Neural crest cell (in vitro differentiated cells): ENCODE measurements around the gene ACP4. TPM values are rescaled to one million over a fixed set of nuclear protein-coding genes. Genes with fewer than 3 reads are reported as not detected.
"Not testable (repeated sequence)": the region's sequence is repeated elsewhere in the genome, so short reads cannot be mapped to it uniquely, and the experiment has no call there.

Source experiments
- DNase-seq: peaks from one replicate; pipeline ENCODE4 v3.0.0; 2021; ENCODE audit warnings: low read depth, mixed read lengths, low spot score
- H3K27ac Mint-ChIP-seq: one replicate; pipeline ENCODE4 v1.8.0; 2021; ENCODE audit warnings: mild to moderate bottlenecking, mixed read lengths; ENCODE audit not compliant: unreplicated experiment
- H3K27me3 Mint-ChIP-seq: 2 replicates; pipeline ENCODE4 v1.8.0; 2021; ENCODE audit warnings: low read depth, mild to moderate bottlenecking, mixed read lengths
- H3K36me3 Mint-ChIP-seq: 2 replicates; pipeline ENCODE4 v1.8.0; 2021; ENCODE audit warnings: low read depth, mild to moderate bottlenecking, mixed read lengths
- H3K4me1 Mint-ChIP-seq: 2 replicates; pipeline ENCODE4 v1.8.0; 2021; ENCODE audit warnings: mixed read lengths
- H3K4me3 Mint-ChIP-seq: one replicate; pipeline ENCODE4 v1.8.0; 2021; ENCODE audit warnings: mild to moderate bottlenecking, mixed read lengths
- H3K9me3 Mint-ChIP-seq: 2 replicates; pipeline ENCODE4 v1.8.0; 2021; ENCODE audit warnings: mixed read lengths
- total RNA-seq: library from RNA; stranded (reverse); gene quantifications from 2 replicates; pipeline ENCODE4 v1.2.1, GENCODE V29; 2021
- TF ChIP-seq, protein P1 (sequence below): fragments of 200-600 bp; sonication (generic); conservative IDR thresholded peaks from 2 replicates; pipeline ENCODE4 v1.5.0; 2021; ENCODE audit warnings: antibody characterized with exemption, mild to moderate bottlenecking

Gene ACP4
- total RNA-seq, 1 donor from 2014 or later = not detected

GRCh38 chr19:50808856-50809255 is 18.6 kb downstream of the ACP4 start:
- Mint-ChIP-seq H3K36me3 (peaks cover 8% of the 10 kb centered on the region), H3K9me3 (peaks cover 4% of the 10 kb centered on the region), H3K27me3 (peaks cover 60% of the 10 kb centered on the region), H3K4me1 (peaks cover 23% of the 10 kb centered on the region), H3K4me3 (no peak overlapping the region), H3K27ac (no peak overlapping the region)
- DNase-seq = no peak
- TF ChIP-seq, protein P1, sequence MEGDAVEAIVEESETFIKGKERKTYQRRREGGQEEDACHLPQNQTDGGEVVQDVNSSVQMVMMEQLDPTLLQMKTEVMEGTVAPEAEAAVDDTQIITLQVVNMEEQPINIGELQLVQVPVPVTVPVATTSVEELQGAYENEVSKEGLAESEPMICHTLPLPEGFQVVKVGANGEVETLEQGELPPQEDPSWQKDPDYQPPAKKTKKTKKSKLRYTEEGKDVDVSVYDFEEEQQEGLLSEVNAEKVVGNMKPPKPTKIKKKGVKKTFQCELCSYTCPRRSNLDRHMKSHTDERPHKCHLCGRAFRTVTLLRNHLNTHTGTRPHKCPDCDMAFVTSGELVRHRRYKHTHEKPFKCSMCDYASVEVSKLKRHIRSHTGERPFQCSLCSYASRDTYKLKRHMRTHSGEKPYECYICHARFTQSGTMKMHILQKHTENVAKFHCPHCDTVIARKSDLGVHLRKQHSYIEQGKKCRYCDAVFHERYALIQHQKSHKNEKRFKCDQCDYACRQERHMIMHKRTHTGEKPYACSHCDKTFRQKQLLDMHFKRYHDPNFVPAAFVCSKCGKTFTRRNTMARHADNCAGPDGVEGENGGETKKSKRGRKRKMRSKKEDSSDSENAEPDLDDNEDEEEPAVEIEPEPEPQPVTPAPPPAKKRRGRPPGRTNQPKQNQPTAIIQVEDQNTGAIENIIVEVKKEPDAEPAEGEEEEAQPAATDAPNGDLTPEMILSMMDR = no peak

GRCh38 chr19:50811622-50812238 is 21.5 kb downstream of the ACP4 start:
- Mint-ChIP-seq H3K9me3 (peaks cover 15% of the 10 kb centered on the region), H3K27me3 (peaks cover 77% of the 10 kb centered on the region)
- H3K27ac Mint-ChIP-seq, H3K4me1 Mint-ChIP-seq, H3K4me3 Mint-ChIP-seq, DNase-seq, H3K36me3 Mint-ChIP-seq: not testable (repeated sequence)

DNA sequence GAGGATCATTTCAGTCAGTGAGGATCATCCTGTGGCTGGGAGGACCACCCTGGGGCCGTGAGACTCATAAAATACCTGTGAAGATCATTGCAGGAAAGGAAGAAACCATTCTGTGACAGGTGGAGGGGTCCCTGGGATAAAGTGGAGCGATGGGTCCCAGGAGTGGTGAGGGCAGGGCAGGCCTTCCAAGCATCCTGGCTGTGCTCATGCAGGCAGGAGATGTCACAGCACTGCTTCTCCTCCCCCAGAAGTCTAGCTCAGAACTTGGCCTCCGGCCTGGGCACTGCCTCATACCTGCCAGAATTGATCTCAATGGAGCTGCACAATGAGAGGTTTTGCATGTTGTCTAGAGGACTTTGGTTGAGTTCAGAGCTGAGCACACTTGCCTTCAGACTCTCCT is 22.3 kb downstream of the ACP4 start:
- no peak overlapping the region for H3K27ac Mint-ChIP-seq
- TF ChIP-seq, protein P1 = no peak
- no peak for DNase-seq
- H3K27me3 Mint-ChIP-seq = peaks cover 77% of the 10 kb centered on the region
- H3K9me3 Mint-ChIP-seq = peaks cover 15% of the 10 kb centered on the region
- no peak overlapping the region for H3K4me3 Mint-ChIP-seq
- H3K4me1 Mint-ChIP-seq = peaks cover under 1% of the 10 kb centered on the region
- no peaks in the 10 kb centered on the region for H3K36me3 Mint-ChIP-seq

DNA sequence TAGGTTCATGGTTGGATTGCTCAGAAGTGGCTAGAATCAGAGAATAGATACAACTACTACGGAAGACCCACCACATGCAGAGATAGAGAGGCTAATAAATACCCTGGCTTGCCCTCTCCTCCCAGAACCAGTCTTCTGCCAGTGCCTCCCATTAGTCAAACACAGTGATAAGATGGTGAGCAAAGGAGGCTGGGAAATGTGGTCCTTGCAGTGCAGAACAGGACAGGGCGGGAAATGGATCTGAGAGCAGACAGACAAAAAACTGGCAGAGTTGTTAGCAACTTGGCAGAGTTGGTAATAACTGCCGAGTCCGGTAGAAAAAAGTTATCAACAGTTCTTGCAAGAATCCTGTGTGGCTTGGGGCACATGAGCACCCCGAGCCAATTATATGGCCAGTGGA is 24.7 kb downstream of the ACP4 start:
- Mint-ChIP-seq H3K4me3 (no peak overlapping the region), H3K9me3 (peaks cover 15% of the 10 kb centered on the region), H3K27ac (no peak overlapping the region), H3K4me1 (peaks cover 5% of the 10 kb centered on the region), H3K36me3 (no peaks in the 10 kb centered on the region), H3K27me3 (peaks cover 83% of the 10 kb centered on the region)
- DNase-seq = no peak
- TF ChIP-seq, protein P1 = no peak

DNA sequence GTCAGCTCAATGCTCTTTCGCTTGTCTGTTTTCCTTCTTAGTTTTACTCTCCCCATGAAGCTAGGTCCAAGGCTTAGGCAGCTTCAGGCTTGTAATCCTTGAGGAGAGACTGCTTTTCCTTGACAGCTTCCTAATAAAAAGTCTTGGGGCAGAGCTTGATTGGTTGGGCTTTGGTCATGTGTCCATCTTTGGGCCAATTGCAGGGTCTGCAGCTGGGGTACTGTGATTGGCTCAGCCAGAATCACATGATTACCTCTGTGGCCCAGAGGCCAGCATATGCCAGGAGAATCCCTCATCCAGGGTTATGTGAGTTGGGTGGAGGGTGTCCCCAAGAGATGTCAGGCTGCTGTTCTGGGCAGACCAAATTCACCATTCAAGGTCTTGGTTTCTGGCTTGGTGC is 25.2 kb downstream of the ACP4 start:
- peaks cover 13% of the 10 kb centered on the region for H3K9me3 Mint-ChIP-seq
- TF ChIP-seq, protein P1 = no peak
- H3K36me3 Mint-ChIP-seq = no peaks in the 10 kb centered on the region
- H3K4me1 Mint-ChIP-seq = peaks cover 9% of the 10 kb centered on the region
- no peak overlapping the region for H3K27ac Mint-ChIP-seq
- H3K27me3 Mint-ChIP-seq = peaks cover 86% of the 10 kb centered on the region
- H3K4me3 Mint-ChIP-seq = no peak overlapping the region
- DNase-seq = no peak

DNA sequence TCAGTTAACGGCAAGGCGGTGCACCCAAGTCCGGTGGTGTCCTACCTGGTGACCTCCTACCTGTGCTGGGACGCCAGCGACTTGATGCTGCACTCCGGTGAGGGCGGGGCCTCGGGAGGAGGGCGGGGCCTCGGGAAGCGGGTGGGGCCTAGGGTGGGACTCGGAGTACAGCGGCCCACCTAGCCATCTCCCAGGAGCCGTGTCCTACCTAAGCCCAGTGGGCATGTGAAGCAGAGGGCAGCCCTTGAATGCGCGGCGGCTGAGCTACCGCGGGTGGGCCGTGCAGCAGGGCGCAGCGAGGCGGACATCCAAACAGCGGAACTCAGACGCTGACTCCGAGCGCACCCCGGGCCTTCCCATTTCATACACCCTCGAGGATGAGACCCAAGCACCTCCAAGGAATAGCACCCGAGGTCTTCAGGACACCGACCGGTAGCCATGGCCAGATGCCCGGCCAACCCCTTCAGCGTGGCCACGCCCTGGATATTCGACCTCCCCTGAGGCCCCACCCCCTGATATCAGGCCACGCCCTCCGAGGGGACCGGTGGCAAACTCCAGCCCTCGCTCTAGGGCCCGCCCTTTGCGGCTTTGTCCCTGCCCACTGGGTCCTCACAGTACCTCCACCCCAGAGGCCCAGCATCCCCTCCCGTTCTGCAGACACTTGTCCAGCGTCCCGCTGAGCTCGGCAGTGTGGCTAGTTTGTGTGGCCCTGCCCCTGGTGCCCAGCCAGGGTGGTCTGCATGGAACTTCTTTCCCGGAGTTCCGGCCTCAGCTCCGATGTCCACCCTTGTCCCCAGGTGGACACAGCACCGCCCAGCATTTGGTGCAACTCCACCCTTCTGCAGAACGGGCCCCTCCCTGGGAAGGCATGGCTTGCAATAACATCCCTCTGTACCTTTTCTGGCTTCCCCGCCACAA is 28.0 kb downstream of the ACP4 start:
- DNase-seq = peak; percentile 66
- Mint-ChIP-seq H3K4me3 (peak overlapping the region; percentile 49), H3K9me3 (peaks cover 11% of the 10 kb centered on the region), H3K27ac (no peak overlapping the region), H3K4me1 (peaks cover 12% of the 10 kb centered on the region), H3K36me3 (no peaks in the 10 kb centered on the region), H3K27me3 (peaks cover 93% of the 10 kb centered on the region)
- TF ChIP-seq, protein P1 = no peak
